H1 (cell line): ENCODE measurements around the gene COLEC12. TPM values are rescaled to one million over a fixed set of nuclear protein-coding genes. Genes with fewer than 3 reads are reported as not detected.

Source experiments
- ATF2 ChIP-seq: IDR thresholded peaks from 2 replicates; pipeline ENCODE4 v1.6.1; 2012; ENCODE audit warnings: low read length, inconsistent platforms
- E2F6 ChIP-seq: IDR thresholded peaks from 2 replicates; pipeline ENCODE4 v1.6.1; 2012; ENCODE audit warnings: inconsistent platforms
- TBP ChIP-seq: IDR thresholded peaks from 2 replicates; pipeline ENCODE4 v1.6.1; 2011; ENCODE audit warnings: low read depth, low read length, improper control_type of control experiment
- polyA plus RNA-seq, 7 experiments: library from polyadenylated mRNA; depleted of rRNA in 3 of 7; stranded (reverse) in 5 of 7; unstranded in 2 of 7; fragments of >200 nt in 5 of 7; fragments of 200-250 nt in 2 of 7; gene quantifications; 1 replicate in 5 of 7; 2 replicates in 1 of 7; 4 replicates in 1 of 7; pipeline versions ENCODE4 v1.2.1 to v1.2.3, GENCODE V29; 2011 to 2013; ENCODE audit warnings: missing spikeins in 2 of 7, mixed read lengths in 2 of 7
- total RNA-seq: library from RNA; stranded (reverse); fragmentation: NEBNext Ultra II Directional; extraction: Animal tissue kit (Norgen Biotek cat#: 25700); gene quantifications from 2 replicates; pipeline ENCODE4 v1.2.1, GENCODE V29; 2021
- TF ChIP-seq, protein P1 (sequence below): IDR thresholded peaks from 2 replicates; pipeline ENCODE4 v1.6.1; 2011; ENCODE audit warnings: low read depth, mild to moderate bottlenecking, low read length; ENCODE audit not compliant: insufficient read depth

COLEC12 gene
- total and polyA plus RNA-seq, 2 of the 8 experiments (the other 6 are each of a cell fraction or from before 2014, with no cell fraction given): 0.44 to 2.3 TPM

DNA sequence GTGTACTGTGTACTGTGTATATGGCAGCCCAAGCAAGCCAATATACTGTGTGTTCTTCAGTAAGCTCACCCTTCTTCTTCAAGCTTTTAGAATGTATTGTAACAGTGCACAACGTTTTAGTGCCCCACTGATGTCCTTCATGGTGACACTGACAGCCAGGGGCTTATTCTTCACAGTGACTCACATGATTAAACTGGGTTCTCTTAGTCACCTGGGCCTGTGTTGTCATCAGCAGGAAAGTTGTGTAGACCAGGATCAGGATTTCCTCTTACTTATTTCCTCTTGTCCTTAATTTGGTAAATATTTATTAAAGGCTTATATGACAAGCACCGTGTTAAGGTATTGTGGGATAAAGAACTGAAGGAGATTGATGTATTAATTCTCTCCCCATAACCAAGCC, 164.8 kb downstream of the COLEC12 start (continued):
- no peak for TF ChIP-seq ATF2
- TF ChIP-seq E2F6: no peak
- TF ChIP-seq TBP: no peak
- TF ChIP-seq, protein P1, sequence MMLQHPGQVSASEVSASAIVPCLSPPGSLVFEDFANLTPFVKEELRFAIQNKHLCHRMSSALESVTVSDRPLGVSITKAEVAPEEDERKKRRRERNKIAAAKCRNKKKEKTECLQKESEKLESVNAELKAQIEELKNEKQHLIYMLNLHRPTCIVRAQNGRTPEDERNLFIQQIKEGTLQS: no peak
